CD4-positive, alpha-beta T cell treated with Interleukin-2 at 100 ng/mL for 4 hours (primary cell): ENCODE data around the gene TM7SF2.
"Not testable (repeated sequence)": the region's sequence is repeated elsewhere in the genome, so short reads cannot be mapped to it uniquely, and the experiment has no call there.

ENCODE experiments used
- DNase-seq: peaks from one replicate; pipeline ENCODE4 v3.0.0-alpha.2; 2020; ENCODE audit warnings: low spot score

TM7SF2 gene

GRCh38 chr11:65115361-65116082 lies 3.9 kb downstream of the TM7SF2 start:
- no peak for DNase-seq

GRCh38 chr11:65116370-65117205 lies 4.9 kb downstream of the TM7SF2 start:
- DNase-seq: peak; percentile 50

- DNase-seq: peak; percentile 100
These were observed 5.8 kb downstream of the TM7SF2 start, which contains the start of gene ZNHIT2 for GRCh38 chr11:65117206-65118096. Gene ZNHIT2, minus strand, starts transcription at chr11:65117701. Its CDS starts 48 bp downstream, at chr11:65117653.

GRCh38 chr11:65118097-65118837 lies 6.6 kb downstream of the TM7SF2 start:
- DNase-seq: no peak

GRCh38 chr11:65118891-65119669 lies 7.4 kb downstream of the TM7SF2 start:
- DNase-seq: not testable (repeated sequence)

- DNase-seq: no peak
These were observed 8.0 kb downstream of the TM7SF2 start for GRCh38 chr11:65119670-65119995.

- no peak for DNase-seq
These were observed 9.2 kb downstream of the TM7SF2 start for GRCh38 chr11:65120831-65121230.

- no peak for DNase-seq
These were observed 9.8 kb downstream of the TM7SF2 start for GRCh38 chr11:65121447-65121864.

- DNase-seq: peak; percentile 98
These were observed 10.4 kb downstream of the TM7SF2 start, which contains the start of the genes FAU and MRPL49 for GRCh38 chr11:65121865-65122696. Gene FAU, minus strand, starts transcription at chr11:65122134. Its CDS starts 321 bp downstream, at chr11:65121813. Gene MRPL49, plus strand, starts transcription at chr11:65122321. Its CDS starts 26 bp downstream, at chr11:65122347.

- no peak for DNase-seq
These were observed 13.0 kb downstream of the TM7SF2 start for GRCh38 chr11:65124480-65125196.

GRCh38 chr11:65125197-65126056 lies 13.8 kb downstream of the TM7SF2 start:
- DNase-seq: no peak

- DNase-seq: no peak
These were observed 15.1 kb downstream of the TM7SF2 start for GRCh38 chr11:65126624-65127274.

- no peak for DNase-seq
These were observed 16.0 kb downstream of the TM7SF2 start for GRCh38 chr11:65127473-65128181.

- DNase-seq: no peak
These were observed 16.8 kb downstream of the TM7SF2 start for GRCh38 chr11:65128182-65129145.

- DNase-seq: no peak
These were observed 18.2 kb downstream of the TM7SF2 start for GRCh38 chr11:65129649-65130441.
